Body of pancreas (tissue), 4 donors: Measurements from ENCODE around the gene AOC2. TPM values are rescaled to one million over a fixed set of nuclear protein-coding genes. Genes with fewer than 3 reads are reported as not detected.

Experiments
- ATAC-seq: fragments of 150-250 bp; one replicate; pipeline ENCODE4 v1.9.1; 2016
- DNase-seq, 4 donors: peaks; one replicate each; pipeline ENCODE4 v3.0.0-alpha.2; 2019
- H3K27ac ChIP-seq, 4 donors: fragments of 200-600 bp; sonication (generic); 1 replicate in 3 of 4; 2 replicates in 1 of 4; pipeline versions ENCODE4 v1.5.1 to v1.6.1; 2016 to 2019; ENCODE audit warnings: mild to moderate bottlenecking in 1 of 4, mixed read lengths in 1 of 4, moderate library complexity in 1 of 4
- H3K27me3 ChIP-seq, 2 donors: fragments of 200-600 bp; sonication (generic); one replicate each; pipeline ENCODE4 v1.6.0; 2016; ENCODE audit warnings: mild to moderate bottlenecking in 1 of 2
- H3K36me3 ChIP-seq, 2 donors: fragments of 200-600 bp; sonication (generic); replicated peaks in 1 of 2; 2 replicates each; pipeline ENCODE4 v1.5.1; 2016; ENCODE audit warnings: low read depth in 2 of 2; ENCODE audit not compliant: insufficient read depth in 1 of 2
- H3K4me1 ChIP-seq: fragments of 200-600 bp; sonication (generic); one replicate; pipeline ENCODE4 v1.6.0; 2016
- H3K4me3 ChIP-seq, 2 donors: fragments of 200-600 bp; sonication (generic); 1 replicate in 1 of 2; 2 replicates in 1 of 2; pipeline ENCODE4 v1.5.1; 2016 to 2019
- H3K9me3 ChIP-seq, 3 donors: fragments of 200-600 bp; sonication (generic); 1 replicate in 2 of 3; 2 replicates in 1 of 3; pipeline ENCODE4 v1.5.1; 2016
- POLR2A ChIP-seq, 3 donors: fragments of 450-650 bp; IDR thresholded peaks; one replicate each; pipeline ENCODE4 v1.6.1; 2016; ENCODE audit warnings: antibody characterized with exemption in 3 of 3, mild to moderate bottlenecking in 2 of 3
- WGBS, 2 donors: methylation state at CpG; one replicate each; pipeline ENCODE4 v1.1.5; 2017; 5-methylcytosine and 5-hydroxymethylcytosine counted together
- intact Hi-C: fragments of 100-400 bp; cut with DNase I; formaldehyde crosslinking; loops from one replicate; pipeline ENCODE4 v1.15.1; 2023
- total RNA-seq, 2 donors: library from RNA; depleted of rRNA; stranded (reverse); fragments of >200 nt; gene quantifications; one replicate each; pipeline ENCODE4 v1.1.0, GENCODE V29; 2016
- TF ChIP-seq, protein P1 (sequence below), 7 experiments: fragments of 450-650 bp in 4 of 7; fragments of 200-600 bp in 3 of 7; sonication (generic) in 3 of 7; IDR thresholded peaks; one replicate each; pipeline ENCODE4 v1.5.1; 2016 to 2019; ENCODE audit warnings: antibody characterized with exemption in 7 of 7

AOC2 gene
- total RNA-seq, 2 donors from 2014 or later, result 1.0 to 3.0 TPM

DNA sequence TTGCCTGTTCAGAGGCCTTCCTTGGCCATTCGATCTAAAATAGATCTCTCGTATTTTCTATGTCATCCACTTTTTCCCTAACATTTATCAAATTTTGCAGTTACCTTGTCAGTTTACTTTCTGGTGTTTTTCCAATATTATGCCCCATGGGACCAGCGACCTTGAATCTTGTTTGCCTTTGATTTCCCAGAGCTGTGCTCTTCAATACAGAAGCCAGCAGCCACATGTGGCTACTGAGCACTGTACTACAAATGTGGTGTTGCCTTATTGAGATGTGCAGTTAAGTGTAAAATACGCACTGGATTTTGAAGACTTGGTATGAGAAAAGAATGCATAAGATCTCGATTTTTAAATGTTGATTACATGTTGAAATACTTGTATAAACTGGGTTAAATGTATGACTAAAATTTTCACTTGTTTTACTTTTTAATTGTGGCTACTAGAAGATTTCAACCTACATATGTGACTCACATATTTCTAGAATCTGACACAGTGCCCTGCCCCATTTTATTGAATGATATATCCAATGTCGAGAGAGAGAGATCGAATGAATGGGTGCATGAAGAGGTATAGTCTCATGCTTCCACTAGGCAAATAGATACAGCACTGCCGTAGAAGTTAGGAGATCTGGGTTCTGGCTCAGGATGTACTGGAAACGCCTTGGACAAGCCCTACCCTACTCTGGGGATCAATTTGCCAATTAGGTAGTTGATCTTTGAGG, 12.0 kb upstream of the AOC2 start:
- ATAC-seq (peak; percentile 10), DNase-seq (peak in 2 of 4 donors; percentile 29 to 32)
- intact Hi-C loops, result no loop called here
- Histone ChIP-seq H3K9me3 (no peaks in the 10 kb centered on the region), H3K36me3 (peaks cover 0 to 4% of the 10 kb centered on the region in 2 donors), H3K4me1 (peaks cover 29% of the 10 kb centered on the region), H3K4me3 (peak overlapping the region; percentile 75 to 98), H3K27ac (peak overlapping the region; percentile 69 to 91 (median 81)), H3K27me3 (no peaks in the 10 kb centered on the region)
- TF ChIP-seq POLR2A (IDR thresholded peaks at IDR 0.05), result no peak
- TF ChIP-seq, protein P1, sequence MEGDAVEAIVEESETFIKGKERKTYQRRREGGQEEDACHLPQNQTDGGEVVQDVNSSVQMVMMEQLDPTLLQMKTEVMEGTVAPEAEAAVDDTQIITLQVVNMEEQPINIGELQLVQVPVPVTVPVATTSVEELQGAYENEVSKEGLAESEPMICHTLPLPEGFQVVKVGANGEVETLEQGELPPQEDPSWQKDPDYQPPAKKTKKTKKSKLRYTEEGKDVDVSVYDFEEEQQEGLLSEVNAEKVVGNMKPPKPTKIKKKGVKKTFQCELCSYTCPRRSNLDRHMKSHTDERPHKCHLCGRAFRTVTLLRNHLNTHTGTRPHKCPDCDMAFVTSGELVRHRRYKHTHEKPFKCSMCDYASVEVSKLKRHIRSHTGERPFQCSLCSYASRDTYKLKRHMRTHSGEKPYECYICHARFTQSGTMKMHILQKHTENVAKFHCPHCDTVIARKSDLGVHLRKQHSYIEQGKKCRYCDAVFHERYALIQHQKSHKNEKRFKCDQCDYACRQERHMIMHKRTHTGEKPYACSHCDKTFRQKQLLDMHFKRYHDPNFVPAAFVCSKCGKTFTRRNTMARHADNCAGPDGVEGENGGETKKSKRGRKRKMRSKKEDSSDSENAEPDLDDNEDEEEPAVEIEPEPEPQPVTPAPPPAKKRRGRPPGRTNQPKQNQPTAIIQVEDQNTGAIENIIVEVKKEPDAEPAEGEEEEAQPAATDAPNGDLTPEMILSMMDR (IDR thresholded peaks at IDR 0.05), result no peak
- 14 to 15% methylated on average over 9 of the region's 9 CpGs for WGBS, 2 donors

DNA sequence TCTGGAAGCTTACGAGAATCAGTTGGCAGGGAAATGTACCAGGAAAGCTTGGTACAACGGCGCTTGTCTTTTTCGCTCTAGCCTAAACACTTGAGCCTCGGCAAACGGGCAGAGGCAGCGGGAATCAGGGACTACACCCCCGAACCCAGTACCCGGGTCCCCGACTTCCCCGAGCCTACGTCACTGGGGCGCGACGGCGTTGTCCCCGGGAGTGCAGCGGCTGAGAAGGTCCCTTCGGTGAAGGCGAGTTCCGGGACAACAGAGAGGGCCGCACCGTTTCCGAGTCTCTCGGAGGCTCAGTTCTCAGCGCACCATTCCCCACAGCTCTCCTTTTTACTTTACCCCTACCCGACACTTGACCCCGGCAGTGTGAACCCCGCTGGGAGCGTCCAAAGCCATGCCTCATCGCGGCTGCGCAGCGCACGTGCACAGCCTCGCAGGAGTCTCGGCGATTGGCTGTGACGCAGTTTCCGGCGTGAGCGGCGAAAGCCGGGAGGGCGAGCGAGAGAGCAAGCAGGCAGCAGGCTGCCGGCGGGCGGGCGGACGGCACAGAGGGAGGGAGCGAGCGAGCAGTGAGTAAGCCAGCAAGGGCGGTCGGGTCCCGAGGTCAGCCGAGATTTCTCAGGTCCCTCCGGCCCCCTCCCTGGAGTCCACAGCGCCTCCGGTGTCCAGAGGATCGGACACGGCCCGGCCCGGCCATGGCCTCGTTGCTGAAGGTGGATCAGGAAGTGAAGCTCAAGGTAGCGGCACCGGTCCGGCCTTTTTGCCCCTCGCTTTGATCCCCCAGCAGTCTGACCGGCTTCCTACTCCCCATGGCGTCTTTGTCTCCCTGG, 11.2 kb upstream of the AOC2 start, which contains the start of gene PSME3:
PSME3 (plus strand) TSS at position 464 of the 833 bp plus-strand sequence; CDS start at position 699, 235 bp downstream.
- peak; percentile 86 to 97 (median 96) for TF ChIP-seq POLR2A (IDR thresholded peaks at IDR 0.05)
- TF ChIP-seq, protein P1 (IDR thresholded peaks at IDR 0.05), result peak in 1 of 7 experiments; percentile 17
- no peaks in the 10 kb centered on the region for H3K27me3 ChIP-seq
- intact Hi-C loops, result no loop called here
- peak; percentile 88 to 92 (median 90) for DNase-seq
- H3K9me3 ChIP-seq, result no peaks in the 10 kb centered on the region
- WGBS, 2 donors, result 0 to 2% methylated on average over 27 to 71 of the region's 71 CpGs
- ATAC-seq, result peak; percentile 96
- H3K4me1 ChIP-seq, result peaks cover 29% of the 10 kb centered on the region
- H3K36me3 ChIP-seq, result peaks cover 0 to 8% of the 10 kb centered on the region in 2 donors
- H3K4me3 ChIP-seq, result peak within 1 kb of the TSS; percentile 75 to 98
- peak within 1 kb of the TSS; percentile 69 to 91 (median 81) for H3K27ac ChIP-seq

DNA sequence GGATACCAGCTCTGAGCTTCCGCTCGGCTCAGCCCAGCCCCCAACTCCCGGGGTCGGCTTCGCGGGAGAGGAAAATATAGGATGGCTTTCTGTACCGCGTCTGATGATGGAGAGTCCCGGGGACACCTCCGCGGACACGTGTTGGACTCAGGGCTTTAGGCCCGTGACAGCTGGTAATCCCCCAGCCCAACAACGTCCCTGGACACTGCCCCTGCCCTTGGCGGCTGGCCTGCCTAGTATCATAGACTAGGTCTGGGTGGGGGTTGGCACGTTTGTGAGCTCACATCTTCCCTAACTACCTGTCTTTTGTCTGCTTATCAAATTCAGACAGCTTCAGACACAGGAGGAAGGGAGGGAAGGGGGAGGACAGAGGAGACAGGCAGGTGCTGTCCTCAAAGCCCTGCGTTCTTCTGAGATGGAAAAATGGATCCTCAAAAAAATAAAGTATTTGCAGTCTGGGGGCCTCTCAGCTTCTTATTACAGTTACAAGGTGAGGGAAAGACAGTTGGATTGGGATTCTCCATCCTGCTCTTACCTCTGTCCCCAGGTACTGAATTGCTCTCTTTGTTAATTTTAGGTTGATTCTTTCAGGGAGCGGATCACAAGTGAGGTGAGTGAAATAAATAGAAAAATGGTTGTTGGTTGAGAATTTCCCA, 10.5 kb upstream of the AOC2 start:
- H3K4me1 ChIP-seq, result peaks cover 29% of the 10 kb centered on the region
- intact Hi-C loops, result no loop called here
- DNase-seq (no peak), ATAC-seq (no peak)
- peak overlapping the region; percentile 69 to 91 (median 81) for H3K27ac ChIP-seq
- WGBS, 2 donors, result 5 to 20% methylated on average over 3 to 18 of the region's 18 CpGs
- peak overlapping the region; percentile 75 to 98 for H3K4me3 ChIP-seq
- peaks cover 2 to 15% of the 10 kb centered on the region in 2 donors for H3K36me3 ChIP-seq
- H3K27me3 ChIP-seq, result no peaks in the 10 kb centered on the region
- no peak for TF ChIP-seq POLR2A (IDR thresholded peaks at IDR 0.05)
- no peaks in the 10 kb centered on the region for H3K9me3 ChIP-seq

DNA sequence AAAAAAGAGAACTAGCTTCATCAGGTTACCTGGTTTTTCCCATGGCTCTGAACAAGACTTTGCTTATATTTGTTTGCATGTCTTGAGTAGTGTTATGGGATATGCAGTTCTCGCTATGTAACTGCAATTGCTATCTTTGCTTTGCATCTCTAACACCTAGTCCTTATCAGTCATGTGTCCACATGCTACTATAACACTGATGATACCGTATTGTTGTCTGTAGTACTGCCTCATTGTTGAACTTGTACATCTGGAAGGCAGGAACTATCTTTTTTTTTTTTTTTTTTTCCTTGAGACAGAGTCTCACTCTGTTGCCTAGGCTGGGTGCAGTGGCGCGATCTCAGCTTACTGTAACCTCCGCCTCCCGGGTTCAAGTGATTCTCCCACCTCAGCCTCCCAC, 8.6 kb upstream of the AOC2 start:
- DNase-seq, result no peak
- Histone ChIP-seq H3K4me3 (no peak overlapping the region), H3K4me1 (peaks cover 29% of the 10 kb centered on the region), H3K27me3 (no peaks in the 10 kb centered on the region), H3K9me3 (no peaks in the 10 kb centered on the region), H3K36me3 (peaks cover 7 to 31% of the 10 kb centered on the region in 2 donors), H3K27ac (no peak overlapping the region)
- intact Hi-C loops, result no loop called here
- TF ChIP-seq, protein P1 (IDR thresholded peaks at IDR 0.05), result no peak
- no peak for TF ChIP-seq POLR2A (IDR thresholded peaks at IDR 0.05)
- no peak for ATAC-seq
- WGBS, 2 donors, result 92 to 93% methylated on average over 6 of the region's 6 CpGs
